HG02852 (cell line): ENCODE measurements around the gene IL1B.
A peak's percentile ranks its signal among the peaks of the same experiment; 100 is the strongest.

Experiments used
- ATAC-seq: cut with Tn5 transposase; IDR thresholded peaks from one replicate; pipeline ENCODE4 v1.9.1; 2021; ENCODE audit warnings: mild to moderate bottlenecking, moderate library complexity; ENCODE audit not compliant: unreplicated experiment

The IL1B gene

GRCh38 chr2:112830682-112831512, 5.7 kb downstream of the IL1B start:
- ATAC-seq = no peak

- no peak for ATAC-seq
Measured at GRCh38 chr2:112829961-112830681, 6.5 kb downstream of the IL1B start.

- no peak for ATAC-seq
Measured at GRCh38 chr2:112829101-112829960, 7.2 kb downstream of the IL1B start.

GRCh38 chr2:112828251-112828691, 8.3 kb downstream of the IL1B start:
- no peak for ATAC-seq

- ATAC-seq = no peak
Measured at GRCh38 chr2:112827604-112828185, 8.9 kb downstream of the IL1B start.

GRCh38 chr2:112827009-112827408, 9.6 kb downstream of the IL1B start:
- no peak for ATAC-seq

- no peak for ATAC-seq
Measured at GRCh38 chr2:112825706-112826105, 10.9 kb downstream of the IL1B start.

- ATAC-seq = no peak
Measured at GRCh38 chr2:112824694-112825085, 11.9 kb downstream of the IL1B start.

GRCh38 chr2:112821682-112822081, 14.9 kb downstream of the IL1B start:
- ATAC-seq = peak; percentile 22

GRCh38 chr2:112821142-112821541, 15.4 kb downstream of the IL1B start:
- ATAC-seq = peak; percentile 92

GRCh38 chr2:112820343-112820742, 16.2 kb downstream of the IL1B start:
- ATAC-seq = no peak

- no peak for ATAC-seq
Measured at GRCh38 chr2:112819081-112819480, 17.5 kb downstream of the IL1B start.

- ATAC-seq = no peak
Measured at GRCh38 chr2:112818094-112818902, 18.3 kb downstream of the IL1B start.

- ATAC-seq = no peak
Measured at GRCh38 chr2:112817082-112817689, 19.4 kb downstream of the IL1B start.

- ATAC-seq = no peak
Measured at GRCh38 chr2:112814278-112814677, 22.3 kb downstream of the IL1B start.

GRCh38 chr2:112813280-112813966, 23.2 kb downstream of the IL1B start:
- no peak for ATAC-seq

- ATAC-seq = no peak
Measured at GRCh38 chr2:112812318-112813267, 24.0 kb downstream of the IL1B start.

- ATAC-seq = no peak
Measured at GRCh38 chr2:112811841-112812306, 24.7 kb downstream of the IL1B start.
